ENCODE measurements around the gene OR5M11. TPM values are rescaled to one million over a fixed set of nuclear protein-coding genes. Genes with fewer than 3 reads are reported as not detected.

Gene OR5M11
- total and polyA plus RNA-seq, 4 donors: not detected

DNA sequence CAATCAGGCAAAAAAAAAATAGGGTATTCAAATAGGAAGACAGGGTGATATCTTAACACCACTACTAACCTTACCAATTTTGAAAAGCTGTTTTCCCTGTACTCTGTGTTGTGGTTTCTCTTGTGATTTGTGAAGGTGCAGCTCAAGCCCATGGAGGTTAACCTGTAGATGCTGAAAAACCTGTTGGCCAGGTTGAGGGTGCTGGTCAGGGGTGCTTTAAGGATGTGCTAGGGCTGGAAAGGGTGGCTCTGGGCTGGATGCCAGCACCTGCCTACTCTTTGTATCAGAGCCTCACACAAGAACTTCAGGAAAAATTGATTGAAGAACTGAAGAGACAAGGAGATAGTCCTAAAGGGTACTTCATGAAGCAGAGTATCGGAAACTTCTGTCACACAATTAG is 33.6 kb downstream of the OR5M11 start:
- DNase-seq (ENCODE audit: low spot score): no peak
- no peak for TF ChIP-seq GABPA (IDR thresholded peaks at IDR 0.05 in 1 of 2, conservative IDR thresholded peaks at IDR 0.05 in 1 of 2)
- no peak for TF ChIP-seq RAD21 (IDR thresholded peaks at IDR 0.05)
- TF ChIP-seq FOXA2 (IDR thresholded peaks at IDR 0.05): no peak
- TF ChIP-seq FOXA1 (IDR thresholded peaks at IDR 0.05): no peak
- TF ChIP-seq, protein P1, sequence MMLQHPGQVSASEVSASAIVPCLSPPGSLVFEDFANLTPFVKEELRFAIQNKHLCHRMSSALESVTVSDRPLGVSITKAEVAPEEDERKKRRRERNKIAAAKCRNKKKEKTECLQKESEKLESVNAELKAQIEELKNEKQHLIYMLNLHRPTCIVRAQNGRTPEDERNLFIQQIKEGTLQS (IDR thresholded peaks at IDR 0.05): no peak
- no peak for TF ChIP-seq JUND (IDR thresholded peaks at IDR 0.05)
- TF ChIP-seq, protein P2, sequence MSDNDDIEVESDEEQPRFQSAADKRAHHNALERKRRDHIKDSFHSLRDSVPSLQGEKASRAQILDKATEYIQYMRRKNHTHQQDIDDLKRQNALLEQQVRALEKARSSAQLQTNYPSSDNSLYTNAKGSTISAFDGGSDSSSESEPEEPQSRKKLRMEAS (IDR thresholded peaks at IDR 0.05): no peak
- no peak for TF ChIP-seq HNF4A (conservative IDR thresholded peaks at IDR 0.05)
- TF ChIP-seq NR2F2 (IDR thresholded peaks at IDR 0.05): no peak
- TF ChIP-seq SP1 (IDR thresholded peaks at IDR 0.05): no peak
- TF ChIP-seq, protein P3, sequence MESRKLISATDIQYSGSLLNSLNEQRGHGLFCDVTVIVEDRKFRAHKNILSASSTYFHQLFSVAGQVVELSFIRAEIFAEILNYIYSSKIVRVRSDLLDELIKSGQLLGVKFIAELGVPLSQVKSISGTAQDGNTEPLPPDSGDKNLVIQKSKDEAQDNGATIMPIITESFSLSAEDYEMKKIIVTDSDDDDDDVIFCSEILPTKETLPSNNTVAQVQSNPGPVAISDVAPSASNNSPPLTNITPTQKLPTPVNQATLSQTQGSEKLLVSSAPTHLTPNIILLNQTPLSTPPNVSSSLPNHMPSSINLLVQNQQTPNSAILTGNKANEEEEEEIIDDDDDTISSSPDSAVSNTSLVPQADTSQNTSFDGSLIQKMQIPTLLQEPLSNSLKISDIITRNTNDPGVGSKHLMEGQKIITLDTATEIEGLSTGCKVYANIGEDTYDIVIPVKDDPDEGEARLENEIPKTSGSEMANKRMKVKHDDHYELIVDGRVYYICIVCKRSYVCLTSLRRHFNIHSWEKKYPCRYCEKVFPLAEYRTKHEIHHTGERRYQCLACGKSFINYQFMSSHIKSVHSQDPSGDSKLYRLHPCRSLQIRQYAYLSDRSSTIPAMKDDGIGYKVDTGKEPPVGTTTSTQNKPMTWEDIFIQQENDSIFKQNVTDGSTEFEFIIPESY (IDR thresholded peaks at IDR 0.05): no peak
- no peak for TF ChIP-seq HNF4G (IDR thresholded peaks at IDR 0.05)
- TF ChIP-seq, protein P4, sequence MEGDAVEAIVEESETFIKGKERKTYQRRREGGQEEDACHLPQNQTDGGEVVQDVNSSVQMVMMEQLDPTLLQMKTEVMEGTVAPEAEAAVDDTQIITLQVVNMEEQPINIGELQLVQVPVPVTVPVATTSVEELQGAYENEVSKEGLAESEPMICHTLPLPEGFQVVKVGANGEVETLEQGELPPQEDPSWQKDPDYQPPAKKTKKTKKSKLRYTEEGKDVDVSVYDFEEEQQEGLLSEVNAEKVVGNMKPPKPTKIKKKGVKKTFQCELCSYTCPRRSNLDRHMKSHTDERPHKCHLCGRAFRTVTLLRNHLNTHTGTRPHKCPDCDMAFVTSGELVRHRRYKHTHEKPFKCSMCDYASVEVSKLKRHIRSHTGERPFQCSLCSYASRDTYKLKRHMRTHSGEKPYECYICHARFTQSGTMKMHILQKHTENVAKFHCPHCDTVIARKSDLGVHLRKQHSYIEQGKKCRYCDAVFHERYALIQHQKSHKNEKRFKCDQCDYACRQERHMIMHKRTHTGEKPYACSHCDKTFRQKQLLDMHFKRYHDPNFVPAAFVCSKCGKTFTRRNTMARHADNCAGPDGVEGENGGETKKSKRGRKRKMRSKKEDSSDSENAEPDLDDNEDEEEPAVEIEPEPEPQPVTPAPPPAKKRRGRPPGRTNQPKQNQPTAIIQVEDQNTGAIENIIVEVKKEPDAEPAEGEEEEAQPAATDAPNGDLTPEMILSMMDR (IDR thresholded peaks at IDR 0.05; ENCODE audit: low read depth, low read length, missing input control): no peak
- TF ChIP-seq, protein P5, sequence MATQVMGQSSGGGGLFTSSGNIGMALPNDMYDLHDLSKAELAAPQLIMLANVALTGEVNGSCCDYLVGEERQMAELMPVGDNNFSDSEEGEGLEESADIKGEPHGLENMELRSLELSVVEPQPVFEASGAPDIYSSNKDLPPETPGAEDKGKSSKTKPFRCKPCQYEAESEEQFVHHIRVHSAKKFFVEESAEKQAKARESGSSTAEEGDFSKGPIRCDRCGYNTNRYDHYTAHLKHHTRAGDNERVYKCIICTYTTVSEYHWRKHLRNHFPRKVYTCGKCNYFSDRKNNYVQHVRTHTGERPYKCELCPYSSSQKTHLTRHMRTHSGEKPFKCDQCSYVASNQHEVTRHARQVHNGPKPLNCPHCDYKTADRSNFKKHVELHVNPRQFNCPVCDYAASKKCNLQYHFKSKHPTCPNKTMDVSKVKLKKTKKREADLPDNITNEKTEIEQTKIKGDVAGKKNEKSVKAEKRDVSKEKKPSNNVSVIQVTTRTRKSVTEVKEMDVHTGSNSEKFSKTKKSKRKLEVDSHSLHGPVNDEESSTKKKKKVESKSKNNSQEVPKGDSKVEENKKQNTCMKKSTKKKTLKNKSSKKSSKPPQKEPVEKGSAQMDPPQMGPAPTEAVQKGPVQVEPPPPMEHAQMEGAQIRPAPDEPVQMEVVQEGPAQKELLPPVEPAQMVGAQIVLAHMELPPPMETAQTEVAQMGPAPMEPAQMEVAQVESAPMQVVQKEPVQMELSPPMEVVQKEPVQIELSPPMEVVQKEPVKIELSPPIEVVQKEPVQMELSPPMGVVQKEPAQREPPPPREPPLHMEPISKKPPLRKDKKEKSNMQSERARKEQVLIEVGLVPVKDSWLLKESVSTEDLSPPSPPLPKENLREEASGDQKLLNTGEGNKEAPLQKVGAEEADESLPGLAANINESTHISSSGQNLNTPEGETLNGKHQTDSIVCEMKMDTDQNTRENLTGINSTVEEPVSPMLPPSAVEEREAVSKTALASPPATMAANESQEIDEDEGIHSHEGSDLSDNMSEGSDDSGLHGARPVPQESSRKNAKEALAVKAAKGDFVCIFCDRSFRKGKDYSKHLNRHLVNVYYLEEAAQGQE (IDR thresholded peaks at IDR 0.05): no peak
- TF ChIP-seq EGR1 (IDR thresholded peaks at IDR 0.05; ENCODE audit: low read depth in 2 of 2): no peak
- TF ChIP-seq TAF1 (conservative IDR thresholded peaks at IDR 0.05): no peak
- TF ChIP-seq RXRA (IDR thresholded peaks at IDR 0.05): no peak
- no peak for TF ChIP-seq YY1 (IDR thresholded peaks at IDR 0.05)
- 87% methylated on average over 1 of the region's 1 CpG for WGBS

More for the DNA sequence above, 33.6 kb downstream of the OR5M11 start:
- no peaks in the 10 kb centered on the region for H3K4me1 ChIP-seq (ENCODE audit: control insufficient read depth in 4 of 4, insufficient read depth in 4 of 4, low read length in 3 of 4)
- H3K9ac ChIP-seq (ENCODE audit: low read depth in 1 of 2, low read length in 2 of 2): no peak overlapping the region
- H3K36me3 ChIP-seq (ENCODE audit: control insufficient read depth in 4 of 4, insufficient read depth in 3 of 4, low read depth in 1 of 4, low read length in 3 of 4): no peaks in the 10 kb centered on the region
- H3K27ac ChIP-seq (ENCODE audit: low read depth in 1 of 2, low read length in 2 of 2): no peak overlapping the region
- no peaks in the 10 kb centered on the region for H3K27me3 ChIP-seq (ENCODE audit: control insufficient read depth in 4 of 4, insufficient read depth in 4 of 4, low read length in 3 of 4)
- H3K9me3 ChIP-seq (ENCODE audit: control insufficient read depth in 4 of 4, low read length in 3 of 4): no peaks in the 10 kb centered on the region
- no peak overlapping the region for H3K4me3 ChIP-seq (ENCODE audit: low read depth in 1 of 3, low read length in 3 of 3)

Data from liver (tissue), 9 donors.